Nephron (organoid): ENCODE measurements around the gene MBD4.
"Not testable (repeated sequence)": the region's sequence is repeated elsewhere in the genome, so short reads cannot be mapped to it uniquely, and the experiment has no call there.

Experiments used
- H3K27ac Mint-ChIP-seq, 3 experiments: 2 replicates each; pipeline ENCODE4 v1.8.0; 2020; ENCODE audit warnings: mixed read lengths in 3 of 3, mild to moderate bottlenecking in 2 of 3, moderate library complexity in 1 of 3
- H3K27me3 Mint-ChIP-seq: 2 replicates; pipeline ENCODE4 v1.8.0; 2021; ENCODE audit warnings: low read depth, mild to moderate bottlenecking, moderate library complexity, mixed read lengths
- H3K36me3 Mint-ChIP-seq: 2 replicates; pipeline ENCODE4 v1.8.0; 2020; ENCODE audit warnings: low read depth, mixed read lengths
- H3K4me1 Mint-ChIP-seq: 2 replicates; pipeline ENCODE4 v1.8.0; 2020; ENCODE audit warnings: mixed read lengths
- H3K4me3 Mint-ChIP-seq, 3 experiments: 2 replicates each; pipeline ENCODE4 v1.8.0; 2020; ENCODE audit warnings: mild to moderate bottlenecking in 3 of 3, mixed read lengths in 3 of 3, moderate library complexity in 2 of 3
- H3K9me3 Mint-ChIP-seq: 2 replicates; pipeline ENCODE4 v1.8.0; 2020; ENCODE audit warnings: mixed read lengths
- TF ChIP-seq, protein P1 (sequence below), 3 experiments: fragments of 200-600 bp; sonication (generic); IDR thresholded peaks; one replicate each; pipeline ENCODE4 v1.5.0; 2021; ENCODE audit warnings: antibody characterized with exemption in 3 of 3; ENCODE audit not compliant: unreplicated experiment in 3 of 3

The MBD4 gene

DNA sequence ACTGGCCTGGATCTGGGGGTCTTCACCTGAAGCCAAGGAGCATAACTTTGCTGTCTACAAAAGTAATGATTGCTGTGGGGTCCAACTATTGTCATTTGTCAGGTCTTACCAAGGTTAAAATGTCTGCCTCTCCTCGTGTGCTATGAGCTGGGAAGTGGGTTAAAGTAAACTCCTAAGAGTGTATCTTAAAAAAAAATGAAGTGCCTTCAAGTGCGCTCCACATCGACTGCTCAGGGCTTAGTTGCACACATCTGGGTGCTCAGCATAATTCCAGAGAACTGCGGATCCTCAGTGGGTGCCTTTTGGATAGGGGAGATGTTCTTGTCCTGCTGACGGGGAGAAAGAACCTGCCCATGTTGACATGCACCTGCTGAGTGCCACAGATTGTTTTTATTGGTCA, 52.3 kb downstream of the MBD4 start:
- Mint-ChIP-seq H3K4me3 (no peak overlapping the region), H3K36me3 (peaks cover 45% of the 10 kb centered on the region), H3K9me3 (no peaks in the 10 kb centered on the region), H3K27ac (no peak overlapping the region), H3K27me3 (no peaks in the 10 kb centered on the region), H3K4me1 (no peaks in the 10 kb centered on the region)
- TF ChIP-seq, protein P1, sequence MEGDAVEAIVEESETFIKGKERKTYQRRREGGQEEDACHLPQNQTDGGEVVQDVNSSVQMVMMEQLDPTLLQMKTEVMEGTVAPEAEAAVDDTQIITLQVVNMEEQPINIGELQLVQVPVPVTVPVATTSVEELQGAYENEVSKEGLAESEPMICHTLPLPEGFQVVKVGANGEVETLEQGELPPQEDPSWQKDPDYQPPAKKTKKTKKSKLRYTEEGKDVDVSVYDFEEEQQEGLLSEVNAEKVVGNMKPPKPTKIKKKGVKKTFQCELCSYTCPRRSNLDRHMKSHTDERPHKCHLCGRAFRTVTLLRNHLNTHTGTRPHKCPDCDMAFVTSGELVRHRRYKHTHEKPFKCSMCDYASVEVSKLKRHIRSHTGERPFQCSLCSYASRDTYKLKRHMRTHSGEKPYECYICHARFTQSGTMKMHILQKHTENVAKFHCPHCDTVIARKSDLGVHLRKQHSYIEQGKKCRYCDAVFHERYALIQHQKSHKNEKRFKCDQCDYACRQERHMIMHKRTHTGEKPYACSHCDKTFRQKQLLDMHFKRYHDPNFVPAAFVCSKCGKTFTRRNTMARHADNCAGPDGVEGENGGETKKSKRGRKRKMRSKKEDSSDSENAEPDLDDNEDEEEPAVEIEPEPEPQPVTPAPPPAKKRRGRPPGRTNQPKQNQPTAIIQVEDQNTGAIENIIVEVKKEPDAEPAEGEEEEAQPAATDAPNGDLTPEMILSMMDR (IDR thresholded peaks at IDR 0.05; ENCODE audit: unreplicated experiment in 3 of 3): no peak

GRCh38 chr3:129386984-129387383, 52.8 kb downstream of the MBD4 start:
- TF ChIP-seq, protein P1 (IDR thresholded peaks at IDR 0.05; ENCODE audit: unreplicated experiment in 3 of 3): no peak
- Mint-ChIP-seq H3K9me3 (no peaks in the 10 kb centered on the region), H3K4me1 (no peaks in the 10 kb centered on the region), H3K36me3 (peaks cover 41% of the 10 kb centered on the region), H3K4me3 (no peak overlapping the region), H3K27me3 (no peaks in the 10 kb centered on the region), H3K27ac (no peak overlapping the region)

- not testable (repeated sequence) for H3K9me3 Mint-ChIP-seq, H3K4me1 Mint-ChIP-seq, H3K27me3 Mint-ChIP-seq, H3K4me3 Mint-ChIP-seq, H3K27ac Mint-ChIP-seq
- H3K36me3 Mint-ChIP-seq: peaks cover 29% of the 10 kb centered on the region
Measured at GRCh38 chr3:129385507-129385906, 54.2 kb downstream of the MBD4 start.

DNA sequence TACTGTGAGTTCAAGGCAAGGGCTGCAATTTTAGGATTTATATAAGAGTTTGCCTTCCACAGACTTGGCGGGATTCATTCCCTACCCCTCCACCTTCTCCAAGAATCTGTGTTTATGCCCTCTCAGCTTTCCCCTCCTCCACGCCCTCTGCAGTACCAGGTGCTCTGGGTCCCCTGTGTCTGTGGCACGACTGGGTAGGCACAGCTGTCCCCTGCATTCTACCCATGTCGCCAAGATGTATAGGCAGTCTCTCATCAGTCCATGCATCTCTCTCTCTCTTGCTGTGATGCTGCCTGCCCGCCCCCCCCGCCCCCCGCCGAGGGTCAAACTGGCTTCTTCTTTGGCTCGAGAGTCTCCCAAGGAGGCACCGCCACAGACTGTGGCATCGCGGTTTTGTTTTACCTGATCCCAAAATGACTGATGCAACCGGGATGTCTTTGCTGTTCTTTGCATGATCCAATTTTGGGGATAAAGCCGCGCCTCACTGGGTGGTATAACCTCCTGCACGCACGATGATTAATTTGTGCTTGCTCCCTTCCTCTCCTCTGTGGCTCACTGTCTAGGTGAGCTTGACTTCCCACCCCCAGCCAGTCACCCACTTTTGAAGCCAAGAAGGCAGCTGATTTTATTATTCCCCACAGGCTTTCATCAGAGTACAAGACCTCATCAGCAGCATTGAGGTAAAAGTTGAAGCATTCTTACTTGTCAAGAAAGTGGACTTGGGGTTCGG, 55.0 kb downstream of the MBD4 start:
- Mint-ChIP-seq H3K36me3 (peaks cover 29% of the 10 kb centered on the region), H3K4me3 (no peak overlapping the region), H3K27me3 (no peaks in the 10 kb centered on the region), H3K4me1 (no peaks in the 10 kb centered on the region), H3K27ac (no peak overlapping the region), H3K9me3 (no peaks in the 10 kb centered on the region)
- TF ChIP-seq, protein P1 (IDR thresholded peaks at IDR 0.05; ENCODE audit: unreplicated experiment in 3 of 3): no peak

- peaks cover 22% of the 10 kb centered on the region for H3K36me3 Mint-ChIP-seq
- H3K4me1 Mint-ChIP-seq, H3K27ac Mint-ChIP-seq, H3K4me3 Mint-ChIP-seq, H3K27me3 Mint-ChIP-seq, H3K9me3 Mint-ChIP-seq: not testable (repeated sequence)
Measured at GRCh38 chr3:129384103-129384502, 55.6 kb downstream of the MBD4 start.

DNA sequence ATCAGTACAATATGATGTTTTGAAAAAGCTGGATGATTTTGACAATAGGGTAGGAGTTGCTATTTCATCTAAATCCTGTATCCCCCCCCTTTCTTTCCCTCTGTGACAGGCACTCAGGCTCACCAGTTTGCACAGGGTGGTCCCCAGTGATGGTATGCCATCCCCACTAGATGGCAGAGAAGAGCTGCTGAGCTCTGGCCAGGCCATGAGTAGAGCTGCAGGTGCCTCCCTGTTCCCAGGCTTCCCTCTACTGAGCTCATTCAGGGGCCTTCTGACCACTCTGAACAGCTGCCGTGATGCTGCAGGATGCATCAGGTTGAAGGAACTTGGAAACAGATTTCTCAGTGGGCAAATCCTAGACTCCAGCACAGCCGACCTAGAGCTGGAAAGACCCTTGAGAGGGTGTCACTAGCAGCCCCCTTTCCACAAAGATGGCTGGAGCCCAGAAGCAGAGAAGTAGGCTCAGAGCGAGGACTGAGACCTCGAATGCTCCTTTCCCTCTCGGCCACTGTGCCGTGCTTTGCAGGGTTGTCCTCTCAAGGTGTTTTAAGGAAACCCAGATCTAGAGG, 56.4 kb downstream of the MBD4 start:
- TF ChIP-seq, protein P1 (IDR thresholded peaks at IDR 0.05; ENCODE audit: unreplicated experiment in 3 of 3): peak; percentile 68 to 81 (median 75)
- Mint-ChIP-seq H3K36me3 (peaks cover 20% of the 10 kb centered on the region), H3K27ac (no peak overlapping the region), H3K4me3 (no peak overlapping the region), H3K9me3 (no peaks in the 10 kb centered on the region), H3K4me1 (no peaks in the 10 kb centered on the region), H3K27me3 (no peaks in the 10 kb centered on the region)

- Mint-ChIP-seq H3K36me3 (peaks cover 12% of the 10 kb centered on the region), H3K27me3 (no peaks in the 10 kb centered on the region), H3K4me1 (no peaks in the 10 kb centered on the region), H3K4me3 (no peak overlapping the region), H3K9me3 (no peaks in the 10 kb centered on the region), H3K27ac (no peak overlapping the region)
- TF ChIP-seq, protein P1 (IDR thresholded peaks at IDR 0.05; ENCODE audit: unreplicated experiment in 3 of 3): no peak
Measured at GRCh38 chr3:129382366-129382765, 57.4 kb downstream of the MBD4 start.
